ENCODE data around the gene LTO1.
A peak's percentile ranks its signal among the peaks of the same experiment; 100 is the strongest.

Gene LTO1

GRCh38 chr11:69642913-69643632, 32.1 kb downstream of the LTO1 start:
- Mint-ChIP-seq H3K27ac (no peak overlapping the region), H3K9me3 (no peaks in the 10 kb centered on the region), H3K36me3 (ENCODE audit: low read depth) (no peaks in the 10 kb centered on the region), H3K4me3 (peak overlapping the region; percentile 53), H3K27me3 (ENCODE audit: low read depth) (peaks cover 30% of the 10 kb centered on the region), H3K4me1 (ENCODE audit: low read depth) (peaks cover 6% of the 10 kb centered on the region)

GRCh38 chr11:69642549-69642912, 32.6 kb downstream of the LTO1 start:
- H3K27ac Mint-ChIP-seq, result no peak overlapping the region
- peaks cover 6% of the 10 kb centered on the region for H3K4me1 Mint-ChIP-seq (ENCODE audit: low read depth)
- H3K36me3 Mint-ChIP-seq (ENCODE audit: low read depth), result no peaks in the 10 kb centered on the region
- H3K4me3 Mint-ChIP-seq, result no peak overlapping the region
- H3K27me3 Mint-ChIP-seq (ENCODE audit: low read depth), result peaks cover 34% of the 10 kb centered on the region
- H3K9me3 Mint-ChIP-seq, result no peaks in the 10 kb centered on the region

GRCh38 chr11:69641681-69642548, 33.2 kb downstream of the LTO1 start:
- no peak overlapping the region for H3K27ac Mint-ChIP-seq
- peak overlapping the region; percentile 50 for H3K4me3 Mint-ChIP-seq
- peaks cover 6% of the 10 kb centered on the region for H3K4me1 Mint-ChIP-seq (ENCODE audit: low read depth)
- H3K27me3 Mint-ChIP-seq (ENCODE audit: low read depth), result peaks cover 38% of the 10 kb centered on the region
- no peaks in the 10 kb centered on the region for H3K36me3 Mint-ChIP-seq (ENCODE audit: low read depth)
- no peaks in the 10 kb centered on the region for H3K9me3 Mint-ChIP-seq

- Mint-ChIP-seq H3K4me3 (peak within 1 kb of the TSS; percentile 62), H3K36me3 (ENCODE audit: low read depth) (no peaks in the 10 kb centered on the region), H3K27me3 (ENCODE audit: low read depth) (peaks cover 44% of the 10 kb centered on the region), H3K9me3 (no peaks in the 10 kb centered on the region), H3K27ac (peak within 1 kb of the TSS; percentile 59), H3K4me1 (ENCODE audit: low read depth) (peaks cover 6% of the 10 kb centered on the region)
These were observed 34.1 kb downstream of the LTO1 start, which contains the start of gene CCND1 for GRCh38 chr11:69640995-69641581. CCND1 (plus strand) TSS chr11:69641156; CDS start chr11:69641314, 158 bp downstream.

- Mint-ChIP-seq H3K9me3 (no peaks in the 10 kb centered on the region), H3K4me3 (peak overlapping the region; percentile 31), H3K36me3 (ENCODE audit: low read depth) (no peaks in the 10 kb centered on the region), H3K4me1 (ENCODE audit: low read depth) (peaks cover 6% of the 10 kb centered on the region), H3K27me3 (ENCODE audit: low read depth) (peaks cover 51% of the 10 kb centered on the region), H3K27ac (peak overlapping the region; percentile 59)
These were observed 34.7 kb downstream of the LTO1 start for GRCh38 chr11:69640260-69640994.

- Mint-ChIP-seq H3K4me3 (no peak overlapping the region), H3K27ac (peak overlapping the region; percentile 59), H3K9me3 (no peaks in the 10 kb centered on the region), H3K4me1 (ENCODE audit: low read depth) (peaks cover 6% of the 10 kb centered on the region), H3K27me3 (ENCODE audit: low read depth) (peaks cover 57% of the 10 kb centered on the region), H3K36me3 (ENCODE audit: low read depth) (no peaks in the 10 kb centered on the region)
These were observed 35.3 kb downstream of the LTO1 start for GRCh38 chr11:69639831-69640230.

- Mint-ChIP-seq H3K36me3 (ENCODE audit: low read depth) (no peaks in the 10 kb centered on the region), H3K9me3 (no peaks in the 10 kb centered on the region), H3K27ac (no peak overlapping the region), H3K27me3 (ENCODE audit: low read depth) (peaks cover 60% of the 10 kb centered on the region), H3K4me1 (ENCODE audit: low read depth) (peaks cover 6% of the 10 kb centered on the region), H3K4me3 (no peak overlapping the region)
These were observed 36.0 kb downstream of the LTO1 start for GRCh38 chr11:69638941-69639681.

GRCh38 chr11:69637941-69638871, 36.9 kb downstream of the LTO1 start:
- Mint-ChIP-seq H3K9me3 (no peaks in the 10 kb centered on the region), H3K4me1 (ENCODE audit: low read depth) (peaks cover 6% of the 10 kb centered on the region), H3K27ac (no peak overlapping the region), H3K4me3 (no peak overlapping the region), H3K27me3 (ENCODE audit: low read depth) (peaks cover 62% of the 10 kb centered on the region), H3K36me3 (ENCODE audit: low read depth) (no peaks in the 10 kb centered on the region)

- Mint-ChIP-seq H3K4me3 (no peak overlapping the region), H3K4me1 (ENCODE audit: low read depth) (peaks cover 6% of the 10 kb centered on the region), H3K9me3 (no peaks in the 10 kb centered on the region), H3K36me3 (ENCODE audit: low read depth) (no peaks in the 10 kb centered on the region), H3K27me3 (ENCODE audit: low read depth) (peaks cover 68% of the 10 kb centered on the region), H3K27ac (no peak overlapping the region)
These were observed 37.8 kb downstream of the LTO1 start for GRCh38 chr11:69637198-69637940.

- no peaks in the 10 kb centered on the region for H3K9me3 Mint-ChIP-seq
- peaks cover 6% of the 10 kb centered on the region for H3K4me1 Mint-ChIP-seq (ENCODE audit: low read depth)
- no peak overlapping the region for H3K4me3 Mint-ChIP-seq
- H3K27ac Mint-ChIP-seq, result peak overlapping the region; percentile 26
- H3K27me3 Mint-ChIP-seq (ENCODE audit: low read depth), result peaks cover 76% of the 10 kb centered on the region
- no peaks in the 10 kb centered on the region for H3K36me3 Mint-ChIP-seq (ENCODE audit: low read depth)
These were observed 38.5 kb downstream of the LTO1 start for GRCh38 chr11:69636512-69637197.

GRCh38 chr11:69635804-69636511, 39.2 kb downstream of the LTO1 start:
- Mint-ChIP-seq H3K4me3 (no peak overlapping the region), H3K9me3 (no peaks in the 10 kb centered on the region), H3K27me3 (ENCODE audit: low read depth) (peaks cover 74% of the 10 kb centered on the region), H3K4me1 (ENCODE audit: low read depth) (peaks cover 5% of the 10 kb centered on the region), H3K27ac (no peak overlapping the region), H3K36me3 (ENCODE audit: low read depth) (no peaks in the 10 kb centered on the region)

Measured in T-helper 1 cell treated with Interleukin-12 subunit alpha and Interleukin-12 subunit beta and Interleukin-4 antibody, amounts not matched to agents 30 μg/mL and 1 μg/mL, for 36 hours (primary cell).